ENCODE measurements around the gene SHD. TPM values are rescaled to one million over a fixed set of nuclear protein-coding genes. Genes with fewer than 3 reads are reported as not detected.

SHD gene
- total RNA-seq, 1 donor from 2014 or later: not detected

DNA sequence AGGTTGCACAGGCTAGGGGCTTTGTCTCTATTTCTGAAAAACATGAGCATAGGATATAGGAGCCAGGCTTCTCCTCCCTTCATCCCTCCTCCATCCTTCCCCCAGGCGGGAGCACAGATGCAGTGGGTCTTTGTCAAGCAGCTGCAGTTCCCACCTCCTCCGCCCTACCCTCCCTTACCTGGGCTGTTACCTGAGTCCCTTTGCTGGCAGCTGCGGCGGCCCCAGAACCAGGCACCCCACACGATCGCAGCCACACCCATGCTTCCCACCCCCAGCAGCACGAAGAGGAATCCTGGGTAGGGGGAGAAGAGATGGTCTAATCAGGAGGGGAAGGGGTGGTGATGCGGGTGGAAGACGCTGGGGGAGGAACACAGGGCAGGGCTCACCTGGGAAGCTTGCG, 15.3 kb downstream of the SHD start:
- no peaks in the 10 kb centered on the region for H3K36me3 ChIP-seq
- H3K27ac ChIP-seq: no peak overlapping the region
- H3K27me3 ChIP-seq: peaks cover 19% of the 10 kb centered on the region
- H3K4me1 ChIP-seq: no peaks in the 10 kb centered on the region
- DNase-seq (no peak), ATAC-seq (no peak)
- H3K4me3 ChIP-seq: no peak overlapping the region
- TF ChIP-seq, protein P1, sequence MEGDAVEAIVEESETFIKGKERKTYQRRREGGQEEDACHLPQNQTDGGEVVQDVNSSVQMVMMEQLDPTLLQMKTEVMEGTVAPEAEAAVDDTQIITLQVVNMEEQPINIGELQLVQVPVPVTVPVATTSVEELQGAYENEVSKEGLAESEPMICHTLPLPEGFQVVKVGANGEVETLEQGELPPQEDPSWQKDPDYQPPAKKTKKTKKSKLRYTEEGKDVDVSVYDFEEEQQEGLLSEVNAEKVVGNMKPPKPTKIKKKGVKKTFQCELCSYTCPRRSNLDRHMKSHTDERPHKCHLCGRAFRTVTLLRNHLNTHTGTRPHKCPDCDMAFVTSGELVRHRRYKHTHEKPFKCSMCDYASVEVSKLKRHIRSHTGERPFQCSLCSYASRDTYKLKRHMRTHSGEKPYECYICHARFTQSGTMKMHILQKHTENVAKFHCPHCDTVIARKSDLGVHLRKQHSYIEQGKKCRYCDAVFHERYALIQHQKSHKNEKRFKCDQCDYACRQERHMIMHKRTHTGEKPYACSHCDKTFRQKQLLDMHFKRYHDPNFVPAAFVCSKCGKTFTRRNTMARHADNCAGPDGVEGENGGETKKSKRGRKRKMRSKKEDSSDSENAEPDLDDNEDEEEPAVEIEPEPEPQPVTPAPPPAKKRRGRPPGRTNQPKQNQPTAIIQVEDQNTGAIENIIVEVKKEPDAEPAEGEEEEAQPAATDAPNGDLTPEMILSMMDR (IDR thresholded peaks at IDR 0.05): no peak
- no peaks in the 10 kb centered on the region for H3K9me3 ChIP-seq
- intact Hi-C loops (cut with DNase I): no loop called here

DNA sequence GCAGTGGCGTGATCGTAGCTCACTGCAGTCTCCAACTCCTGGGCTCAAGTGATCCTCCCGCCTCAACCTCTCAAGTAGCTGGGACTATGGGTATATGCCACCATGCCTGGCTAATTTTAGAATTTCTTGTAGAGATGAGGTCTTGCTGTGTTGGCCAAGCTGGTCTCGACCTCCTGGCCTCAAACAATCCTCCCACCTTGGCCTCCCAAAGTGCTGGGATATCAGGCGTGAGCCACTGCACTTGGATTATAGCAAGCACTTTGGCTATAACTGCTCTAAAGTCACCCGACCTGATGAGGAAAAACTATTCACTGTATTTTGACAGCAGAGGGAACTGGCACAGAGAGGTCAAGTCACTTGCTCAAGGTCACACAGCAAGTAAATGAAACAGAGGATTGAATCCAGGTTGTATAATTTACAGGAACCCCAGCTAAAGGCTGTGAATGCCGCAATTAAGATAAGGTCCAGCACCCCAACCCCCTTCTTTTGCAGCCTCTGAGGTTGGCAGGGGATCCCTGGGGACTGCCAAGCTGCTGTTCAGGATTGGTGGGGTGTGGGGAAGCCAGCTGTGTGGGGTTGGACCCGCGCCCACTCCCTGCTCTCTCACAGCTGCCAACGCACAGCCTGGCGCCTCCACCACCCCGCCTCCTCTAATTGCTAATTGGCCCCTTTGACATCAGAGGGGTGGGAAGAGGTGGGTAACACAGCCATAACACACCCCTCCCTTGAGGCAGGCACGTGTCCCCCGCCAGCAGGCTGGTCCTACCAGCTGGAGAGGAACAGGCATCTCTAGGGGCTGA, 17.1 kb downstream of the SHD start:
- H3K36me3 ChIP-seq: no peaks in the 10 kb centered on the region

DNA sequence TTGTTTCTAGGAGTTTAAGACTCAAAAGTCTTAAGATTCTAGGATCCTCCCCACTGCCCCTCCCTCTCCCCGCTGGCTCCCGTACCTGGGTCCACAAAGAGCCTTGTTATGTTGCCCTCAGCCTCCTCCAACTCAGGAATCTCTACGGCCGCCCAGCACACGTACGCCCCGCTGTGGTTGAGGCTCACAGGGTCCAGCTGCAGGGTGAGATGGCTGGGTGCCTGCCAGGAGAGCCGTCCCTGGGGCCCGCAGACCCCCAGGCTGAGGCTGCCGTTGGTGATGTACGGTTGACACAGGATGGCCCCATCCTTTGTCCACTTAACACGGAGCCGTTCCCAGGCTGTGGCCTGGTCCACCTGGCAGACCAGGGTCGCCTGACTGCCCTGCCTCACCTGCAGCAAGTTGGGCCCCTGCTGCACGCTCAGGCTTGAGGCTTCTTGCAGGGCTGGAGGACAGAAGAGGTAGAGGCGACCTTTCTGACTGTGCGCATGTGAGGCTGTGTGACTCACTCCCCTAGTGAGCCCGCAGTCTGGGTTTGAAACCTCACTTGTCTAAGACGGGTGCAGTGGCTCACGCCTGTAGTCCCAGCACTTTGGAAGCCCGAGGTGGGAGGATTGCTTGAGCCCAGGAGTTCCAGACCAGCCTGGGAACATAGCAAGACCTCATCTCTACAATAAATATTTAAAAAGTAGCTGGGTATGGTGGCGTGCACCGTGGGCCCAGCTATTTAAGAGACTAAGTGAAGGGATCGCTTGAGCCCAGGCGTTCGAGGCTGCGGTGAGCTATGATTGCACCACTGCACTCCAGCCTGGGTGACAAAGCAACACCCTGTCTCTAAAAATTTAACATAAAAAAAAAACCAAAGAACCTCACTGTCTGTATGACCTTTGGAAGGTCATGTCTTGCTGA, 19.1 kb downstream of the SHD start:
- Histone ChIP-seq H3K4me1 (no peaks in the 10 kb centered on the region), H3K9me3 (no peaks in the 10 kb centered on the region), H3K27me3 (peaks cover 19% of the 10 kb centered on the region), H3K36me3 (no peaks in the 10 kb centered on the region), H3K27ac (no peak overlapping the region), H3K4me3 (no peak overlapping the region)
- peak; percentile 18 for ATAC-seq
- DNase-seq: no peak
- TF ChIP-seq, protein P1 (IDR thresholded peaks at IDR 0.05): no peak
- intact Hi-C loops (cut with DNase I): no loop called here

More for the DNA sequence above, 17.1 kb downstream of the SHD start:
- DNase-seq: no peak
- intact Hi-C loops (cut with DNase I): no loop called here
- Histone ChIP-seq H3K27ac (no peak overlapping the region), H3K27me3 (peaks cover 19% of the 10 kb centered on the region), H3K4me1 (no peaks in the 10 kb centered on the region), H3K9me3 (no peaks in the 10 kb centered on the region), H3K4me3 (no peak overlapping the region)
- ATAC-seq: peak; percentile 34
- TF ChIP-seq, protein P1 (IDR thresholded peaks at IDR 0.05): no peak

DNA sequence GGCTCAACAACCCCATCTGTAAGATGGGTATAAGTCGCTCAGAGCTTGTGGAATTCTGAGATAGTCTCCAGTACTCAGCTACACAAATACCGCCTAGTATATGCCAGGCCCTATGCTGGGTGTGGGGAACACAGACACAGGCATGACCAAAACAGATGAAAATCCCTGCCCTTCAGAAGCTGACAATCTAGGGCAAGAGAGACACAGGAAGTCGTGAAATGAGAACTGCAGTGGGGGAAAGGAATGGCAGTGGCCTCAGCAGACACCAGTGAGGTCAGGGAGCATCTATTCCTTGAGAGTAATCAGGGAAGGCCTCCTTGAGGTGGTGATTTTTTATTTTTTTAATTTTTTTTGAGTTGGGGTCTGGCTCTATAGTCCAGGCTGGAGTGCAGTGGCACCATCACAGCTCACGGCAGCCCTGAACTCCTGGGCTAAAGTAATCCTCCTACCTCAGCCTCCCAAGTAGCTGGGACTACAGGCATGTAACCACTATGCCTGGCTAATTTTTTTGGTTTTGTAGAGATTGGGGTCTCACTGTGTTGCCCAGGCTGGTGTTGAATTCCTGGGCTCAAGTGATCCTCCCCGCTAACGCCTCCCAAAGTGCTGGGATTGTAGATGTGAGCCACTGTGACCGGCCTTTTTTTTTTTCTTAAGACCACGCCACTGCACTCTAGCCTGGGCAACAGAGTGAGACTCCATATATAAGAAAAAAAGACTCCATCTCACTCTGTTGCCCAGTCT, 19.9 kb downstream of the SHD start:
- intact Hi-C loops (cut with DNase I): no loop called here
- ATAC-seq: no peak
- Histone ChIP-seq H3K27ac (no peak overlapping the region), H3K9me3 (no peaks in the 10 kb centered on the region), H3K27me3 (peaks cover 25% of the 10 kb centered on the region), H3K36me3 (no peaks in the 10 kb centered on the region), H3K4me1 (no peaks in the 10 kb centered on the region), H3K4me3 (no peak overlapping the region)
- TF ChIP-seq, protein P1 (IDR thresholded peaks at IDR 0.05): no peak
- DNase-seq: no peak

DNA sequence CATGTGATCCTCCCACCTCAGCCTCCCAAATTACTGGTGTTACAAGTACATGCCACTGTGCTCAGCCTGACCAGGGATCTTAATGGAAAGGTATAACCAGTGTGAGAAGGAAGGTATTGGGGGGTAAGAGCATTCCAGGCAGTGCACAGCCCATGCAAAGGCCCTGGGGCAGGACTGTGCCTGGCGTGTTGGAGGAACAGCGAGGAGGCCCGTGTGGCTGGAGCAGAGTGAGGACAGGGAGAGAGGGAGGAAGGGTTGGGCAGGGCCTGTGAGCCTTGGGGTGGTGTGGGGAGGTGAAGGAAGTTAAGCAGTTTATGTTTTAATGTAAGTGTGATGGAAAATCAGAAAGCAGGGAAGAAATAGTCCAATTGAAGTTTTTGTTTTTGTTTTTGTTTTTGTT, 21.5 kb downstream of the SHD start:
- H3K36me3 ChIP-seq: no peaks in the 10 kb centered on the region
- DNase-seq (no peak), ATAC-seq (no peak)
- no peak overlapping the region for H3K4me3 ChIP-seq
- TF ChIP-seq, protein P1 (IDR thresholded peaks at IDR 0.05): no peak
- no peak overlapping the region for H3K27ac ChIP-seq
- no peaks in the 10 kb centered on the region for H3K4me1 ChIP-seq
- H3K27me3 ChIP-seq: peaks cover 25% of the 10 kb centered on the region
- intact Hi-C loops (cut with DNase I): no loop called here
- no peaks in the 10 kb centered on the region for H3K9me3 ChIP-seq

Data from upper lobe of right lung (tissue), 1 donor.